GM23338 (cell line): ENCODE results near the gene APBB1IP. TPM values are rescaled to one million over a fixed set of nuclear protein-coding genes. Genes with fewer than 3 reads are reported as not detected.

Experiments used
- ATAC-seq: fragments of 200-7000 bp; cut with Tn5 transposase; 3 replicates; pipeline ENCODE4 v1.9.1; 2020
- DNase-seq: peaks from one replicate; pipeline ENCODE4 v3.0.0-alpha.2; 2015; ENCODE audit warnings: low spot score
- H2AFZ ChIP-seq: fragments of 200-600 bp; sonication (generic); 2 replicates; pipeline ENCODE4 v1.8.0; 2016; ENCODE audit warnings: antibody characterized with exemption, mild to moderate bottlenecking, moderate library complexity
- H3F3A ChIP-seq: fragments of 200-600 bp; sonication (generic); replicated peaks from 2 replicates; pipeline ENCODE4 v1.8.0; 2017; ENCODE audit warnings: antibody characterized with exemption, mixed run types, low read depth
- H3K27ac ChIP-seq: fragments of 200-600 bp; sonication (generic); 2 replicates; pipeline ENCODE4 v1.6.1; 2016; ENCODE audit warnings: low read depth
- H3K27me3 ChIP-seq: fragments of 200-600 bp; sonication (generic); 2 replicates; pipeline ENCODE4 v1.8.0; 2016; ENCODE audit warnings: mild to moderate bottlenecking, mixed run types, moderate library complexity; ENCODE audit not compliant: insufficient read depth
- H3K36me3 ChIP-seq: fragments of 200-600 bp; sonication (generic); 2 replicates; pipeline ENCODE4 v1.8.0; 2016; ENCODE audit warnings: mild to moderate bottlenecking; ENCODE audit not compliant: insufficient read depth
- H3K4me1 ChIP-seq: fragments of 200-600 bp; sonication (generic); 2 replicates; pipeline ENCODE4 v1.8.0; 2016; ENCODE audit warnings: mild to moderate bottlenecking, moderate library complexity; ENCODE audit not compliant: insufficient read depth
- H3K4me2 ChIP-seq: fragments of 200-600 bp; sonication (generic); 2 replicates; pipeline ENCODE4 v1.7.1; 2017; ENCODE audit warnings: mixed run types
- H3K4me3 ChIP-seq: fragments of 200-600 bp; sonication (generic); 2 replicates; pipeline ENCODE4 v1.6.1; 2016; ENCODE audit warnings: mixed run types
- H3K79me2 ChIP-seq: fragments of 200-600 bp; sonication (generic); replicated peaks from 2 replicates; pipeline ENCODE4 v1.8.0; 2017; ENCODE audit warnings: mild to moderate bottlenecking; ENCODE audit not compliant: insufficient read depth
- H3K9me2 ChIP-seq: fragments of 200-600 bp; sonication (generic); 2 replicates; pipeline ENCODE4 v1.8.0; 2017; ENCODE audit not compliant: insufficient read depth
- H4K20me1 ChIP-seq: fragments of 200-600 bp; sonication (generic); replicated peaks from 2 replicates; pipeline ENCODE4 v1.8.0; 2017; ENCODE audit warnings: mild to moderate bottlenecking; ENCODE audit not compliant: insufficient read depth
- H3K27ac Mint-ChIP-seq: 2 replicates; pipeline ENCODE4 v1.8.0; 2020; ENCODE audit warnings: inconsistent platforms, mild to moderate bottlenecking, moderate library complexity, mixed read lengths
- H3K27me3 Mint-ChIP-seq: 3 replicates; pipeline ENCODE4 v1.8.0; 2022; ENCODE audit warnings: low read depth, mild to moderate bottlenecking, moderate library complexity, mixed read lengths, inconsistent platforms; ENCODE audit not compliant: insufficient read depth, poor library complexity
- H3K36me3 Mint-ChIP-seq: 3 replicates; pipeline ENCODE4 v1.8.0; 2021; ENCODE audit warnings: low read depth, mild to moderate bottlenecking, inconsistent platforms, moderate library complexity, mixed read lengths
- H3K4me1 Mint-ChIP-seq: 3 replicates; pipeline ENCODE4 v1.8.0; 2020; ENCODE audit warnings: mild to moderate bottlenecking, inconsistent platforms, mixed read lengths
- H3K4me3 Mint-ChIP-seq: 3 replicates; pipeline ENCODE4 v1.8.0; 2021; ENCODE audit warnings: moderate library complexity, mild to moderate bottlenecking, inconsistent platforms, mixed read lengths
- H3K9me3 Mint-ChIP-seq: 3 replicates; pipeline ENCODE4 v1.8.0; 2020; ENCODE audit warnings: moderate library complexity, mild to moderate bottlenecking, inconsistent platforms, mixed read lengths
- CREB1 ChIP-seq: fragments of 250-450 bp; sonication (Bioruptor Pico); IDR thresholded peaks from 2 replicates; pipeline ENCODE4 v1.5.0; 2020; ENCODE audit warnings: low read depth, mild to moderate bottlenecking, moderate library complexity
- CTCF ChIP-seq, 2 experiments: fragments of 200-600 bp in 1 of 2; sonication (generic) in 1 of 2; conservative IDR thresholded peaks; 2 replicates each; pipeline versions ENCODE4 v1.5.1 to v1.6.1; 2016 to 2017; ENCODE audit warnings: antibody characterized with exemption in 2 of 2, low read depth in 2 of 2, mild to moderate bottlenecking in 2 of 2, moderate library complexity in 1 of 2
- ETS1 ChIP-seq: IDR thresholded peaks from 2 replicates; pipeline ENCODE4 v1.6.1; 2016; ENCODE audit warnings: antibody characterized with exemption
- EZH2 ChIP-seq: fragments of 200-600 bp; sonication (generic); IDR thresholded peaks from one replicate; pipeline ENCODE4 v1.8.0; 2017; ENCODE audit warnings: antibody characterized with exemption, mild to moderate bottlenecking, low read depth; ENCODE audit not compliant: unreplicated experiment
- EZH2phosphoT487 ChIP-seq: fragments of 200-600 bp; sonication (generic); IDR thresholded peaks from one replicate; pipeline ENCODE4 v1.8.1; 2018; ENCODE audit warnings: antibody characterized with exemption; ENCODE audit not compliant: unreplicated experiment
- JUNB ChIP-seq: IDR thresholded peaks from one replicate; pipeline ENCODE4 v1.6.1; 2016; ENCODE audit warnings: antibody characterized with exemption; ENCODE audit not compliant: unreplicated experiment
- NANOG ChIP-seq: IDR thresholded peaks from 2 replicates; pipeline ENCODE4 v1.6.1; 2016; ENCODE audit warnings: antibody characterized with exemption, borderline replicate concordance
- POLR2AphosphoS5 ChIP-seq: IDR thresholded peaks from 2 replicates; pipeline ENCODE4 v1.6.1; 2016; ENCODE audit warnings: antibody characterized with exemption, low read depth
- REST ChIP-seq: IDR thresholded peaks from one replicate; pipeline ENCODE4 v1.6.1; 2018; ENCODE audit warnings: antibody characterized with exemption; ENCODE audit not compliant: unreplicated experiment
- STAT1 ChIP-seq: IDR thresholded peaks from one replicate; pipeline ENCODE4 v1.6.1; 2016; ENCODE audit warnings: antibody characterized with exemption; ENCODE audit not compliant: unreplicated experiment
- ZNF114 ChIP-seq: fragments of 250-450 bp; sonication (Bioruptor Pico); IDR thresholded peaks from 2 replicates; pipeline ENCODE4 v1.5.0; 2020; ENCODE audit warnings: mild to moderate bottlenecking, moderate library complexity
- ZNF331 ChIP-seq: fragments of 250-450 bp; sonication (Bioruptor Pico); IDR thresholded peaks from 2 replicates; pipeline ENCODE4 v1.5.0; 2020; ENCODE audit warnings: low read depth, mild to moderate bottlenecking, moderate library complexity
- ZNF462 ChIP-seq: fragments of 250-450 bp; sonication (Bioruptor Pico); IDR thresholded peaks from 2 replicates; pipeline ENCODE4 v1.5.0; 2020; ENCODE audit warnings: mild to moderate bottlenecking, moderate library complexity
- polyA plus RNA-seq: library from polyadenylated mRNA; unstranded; fragments of >200 nt; fragmentation: Nextera tagmentation; extraction: Ambion mirVana; gene quantifications from 2 replicates; pipeline ENCODE4 v1.2.1, GENCODE V29; 2016
- total RNA-seq: library from RNA; depleted of rRNA; stranded (reverse); fragments of >200 nt; shearing (Covaris generic); gene quantifications from 2 replicates; pipeline ENCODE4 v1.2.3, GENCODE V29; 2014

Gene APBB1IP
- total and polyA plus RNA-seq, 2 experiments from 2014 or later: 0.14 to 0.16 TPM

GRCh38 chr10:26451903-26452302, 13.8 kb downstream of the APBB1IP start:
- no peaks in the 10 kb centered on the region for H4K20me1 ChIP-seq
- no peak overlapping the region for H3K4me3 Mint-ChIP-seq
- no peak for DNase-seq
- no peak for ATAC-seq
- no peak overlapping the region for H3K27ac ChIP-seq
- no peak for TF ChIP-seq REST
- no peak for TF ChIP-seq EZH2phosphoT487
- no peak for TF ChIP-seq NANOG
- TF ChIP-seq POLR2AphosphoS5: no peak
- TF ChIP-seq CREB1 (CRISPR knock-in tag): no peak
- no peak for TF ChIP-seq ETS1
- TF ChIP-seq STAT1: no peak
- no peak for TF ChIP-seq ZNF114 (CRISPR knock-in tag)
- TF ChIP-seq CTCF (conservative IDR thresholded peaks at IDR 0.05; ENCODE audit: low read depth in 2 of 2): no peak
- no peak for TF ChIP-seq JUNB
- TF ChIP-seq ZNF462 (CRISPR knock-in tag): no peak
- no peak for TF ChIP-seq EZH2
- TF ChIP-seq ZNF331: no peak
- H3K27ac Mint-ChIP-seq: no peak overlapping the region
- H2AFZ ChIP-seq: no peak overlapping the region
- no peaks in the 10 kb centered on the region; the same call in 2 of the 3 replicates for H3K4me1 Mint-ChIP-seq
- no peaks in the 10 kb centered on the region for H3K9me2 ChIP-seq
- H3K4me1 ChIP-seq: no peaks in the 10 kb centered on the region
- no peaks in the 10 kb centered on the region for H3K9me3 Mint-ChIP-seq
- no peaks in the 10 kb centered on the region for H3K36me3 Mint-ChIP-seq
- H3K27me3 ChIP-seq: no peaks in the 10 kb centered on the region
- H3K79me2 ChIP-seq: no peaks in the 10 kb centered on the region
- H3K4me3 ChIP-seq: no peak overlapping the region
- H3K4me2 ChIP-seq: no peak overlapping the region
- no peaks in the 10 kb centered on the region for H3K36me3 ChIP-seq
- no peaks in the 10 kb centered on the region for H3F3A ChIP-seq
- H3K27me3 Mint-ChIP-seq: no peaks in the 10 kb centered on the region
